ENCODE measurements around the gene NCOA7. TPM values are rescaled to one million over a fixed set of nuclear protein-coding genes. Genes with fewer than 3 reads are reported as not detected.

Gene NCOA7
- total RNA-seq, 1 donor: 52.7 TPM

- peak; percentile 31 for DNase-seq (ENCODE audit: low read depth)
- no peak overlapping the region for H3K4me3 ChIP-seq (ENCODE audit: low read depth, low read length)
- TF ChIP-seq CTCF (IDR thresholded peaks at IDR 0.05; ENCODE audit: insufficient read depth, low read depth, low read length): no peak
These were observed 6.4 kb upstream of the NCOA7 start for GRCh38 chr6:125784365-125784764.

GRCh38 chr6:125787791-125788190 lies 3.0 kb upstream of the NCOA7 start:
- peak; percentile 33 for TF ChIP-seq CTCF (IDR thresholded peaks at IDR 0.05; ENCODE audit: insufficient read depth, low read depth, low read length)
- peak; percentile 60 for DNase-seq (ENCODE audit: low read depth)
- H3K4me3 ChIP-seq (ENCODE audit: low read depth, low read length): no peak overlapping the region

GRCh38 chr6:125789167-125789566 lies 1.6 kb upstream of the NCOA7 start:
- no peak for DNase-seq (ENCODE audit: low read depth)
- no peak overlapping the region for H3K4me3 ChIP-seq (ENCODE audit: low read depth, low read length)
- TF ChIP-seq CTCF (IDR thresholded peaks at IDR 0.05; ENCODE audit: insufficient read depth, low read depth, low read length): no peak

GRCh38 chr6:125789576-125790357 lies 993 bp upstream of the NCOA7 start:
- peak overlapping the region; percentile 87 for H3K4me3 ChIP-seq (ENCODE audit: low read depth, low read length)
- no peak for TF ChIP-seq CTCF (IDR thresholded peaks at IDR 0.05; ENCODE audit: insufficient read depth, low read depth, low read length)
- DNase-seq (ENCODE audit: low read depth): peak; percentile 82

- DNase-seq (ENCODE audit: low read depth): peak; percentile 42
- TF ChIP-seq CTCF (IDR thresholded peaks at IDR 0.05; ENCODE audit: insufficient read depth, low read depth, low read length): peak; percentile 54
These were observed 525 bp downstream of the NCOA7 start for GRCh38 chr6:125791151-125791819.

GRCh38 chr6:125791820-125792165 lies 1.0 kb downstream of the NCOA7 start:
- TF ChIP-seq CTCF (IDR thresholded peaks at IDR 0.05; ENCODE audit: insufficient read depth, low read depth, low read length): no peak
- no peak for DNase-seq (ENCODE audit: low read depth)
- peak overlapping the region; percentile 87 for H3K4me3 ChIP-seq (ENCODE audit: low read depth, low read length)

More at GRCh38 chr6:125791151-125791819, 525 bp downstream of the NCOA7 start:
- H3K4me3 ChIP-seq (ENCODE audit: low read depth, low read length): peak overlapping the region; percentile 87

Data from fibroblast of villous mesenchyme (primary cell).